Endothelial cell of umbilical vein (primary cell): ENCODE results near the gene CD2BP2. TPM values are rescaled to one million over a fixed set of nuclear protein-coding genes. Genes with fewer than 3 reads are reported as not detected.

Source experiments
- BruUV-seq: library from RNA; stranded (reverse); fragments of 400-500 nt; replicated peaks from 2 replicates; lab custom pipeline; 2021; lab: Mats Ljungman, UMichigan
- CTCF ChIA-PET: fragments of 300-600, 350-600 bp; sonication (Branson Sonifier 250); formaldehyde crosslinking; loops from one replicate; lab custom pipeline; 2021; ENCODE audit warnings: antibody characterized with exemption, inconsistent platforms; lab: Charles Lee
- POLR2A ChIA-PET: fragments of 300-600, 350-600 bp; sonication (Branson Sonifier 250); formaldehyde crosslinking; loops from one replicate; lab custom pipeline; 2021; ENCODE audit warnings: antibody characterized with exemption, inconsistent platforms; lab: Charles Lee
- DNase-seq: peaks from one replicate; pipeline ENCODE4 v3.0.0-alpha.2; 2011; ENCODE audit warnings: low read depth, low spot score
- FAIRE-seq: peaks from 2 replicates; lab custom pipeline; 2011; peaks lifted over from hg19 to GRCh38; lab: Jason Lieb, UNC
- H2AFZ ChIP-seq: 2 replicates; pipeline ENCODE4 v1.6.0; 2012; ENCODE audit warnings: low read depth, low read length, control low read depth, inconsistent platforms
- H3K27ac ChIP-seq: 2 replicates; pipeline ENCODE4 v1.5.1; 2011; ENCODE audit warnings: low read depth, mild to moderate bottlenecking, control low read depth, low read length, moderate library complexity; ENCODE audit not compliant: insufficient read depth
- H3K27me3 ChIP-seq, 2 experiments: 2 replicates each; pipeline versions ENCODE4 v1.6.0 to v1.6.1; 2011; ENCODE audit warnings: low read length in 2 of 2, mixed read lengths in 1 of 2; ENCODE audit not compliant: control insufficient read depth in 2 of 2, insufficient read depth in 2 of 2
- H3K36me3 ChIP-seq, 2 experiments: 2 replicates in 1 of 2; 3 replicates in 1 of 2; pipeline ENCODE4 v1.5.1; 2011; ENCODE audit warnings: low read length in 2 of 2, mild to moderate bottlenecking in 1 of 2, moderate library complexity in 1 of 2; ENCODE audit not compliant: control insufficient read depth in 2 of 2, insufficient read depth in 2 of 2; ENCODE audit errors: extremely low read depth in 1 of 2
- H3K4me1 ChIP-seq: 3 replicates; pipeline ENCODE4 v1.5.1; 2011; ENCODE audit warnings: mild to moderate bottlenecking, low read length; ENCODE audit not compliant: control insufficient read depth, insufficient read depth; ENCODE audit errors: extremely low read depth
- H3K4me2 ChIP-seq: 2 replicates; pipeline ENCODE4 v1.6.1; 2011; ENCODE audit warnings: low read length, control low read depth, mixed read lengths; ENCODE audit not compliant: insufficient read depth
- H3K4me3 ChIP-seq, 3 experiments: fragments of 200-600 bp in 1 of 3; sonication (generic), shearing (Covaris generic) in 1 of 3; replicated peaks in 1 of 3; 2 replicates each; pipeline ENCODE4 v1.5.1; 2011 to 2016; ENCODE audit warnings: control low read depth in 3 of 3, low read length in 3 of 3, mild to moderate bottlenecking in 2 of 3, inconsistent platforms in 1 of 3, low read depth in 1 of 3, moderate library complexity in 1 of 3; ENCODE audit not compliant: insufficient read depth in 1 of 3
- H3K79me2 ChIP-seq: 2 replicates; pipeline ENCODE4 v1.6.0; 2012; ENCODE audit warnings: low read length, inconsistent platforms; ENCODE audit not compliant: control insufficient read depth, insufficient read depth
- H3K9ac ChIP-seq: replicated peaks from 2 replicates; pipeline ENCODE3; 2011; ENCODE audit warnings: low read length, control low read depth; ENCODE audit not compliant: insufficient read depth; ENCODE audit errors: extremely low read depth
- H3K9me1 ChIP-seq: replicated peaks from 3 replicates; pipeline ENCODE4 v1.6.0; 2011; ENCODE audit warnings: mild to moderate bottlenecking, low read length; ENCODE audit not compliant: control insufficient read depth, insufficient read depth; ENCODE audit errors: extremely low read depth
- H3K9me3 ChIP-seq: replicated peaks from 2 replicates; pipeline ENCODE4 v1.5.1; 2012; ENCODE audit warnings: low read length, inconsistent platforms; ENCODE audit not compliant: control insufficient read depth, insufficient read depth
- H4K20me1 ChIP-seq: replicated peaks from 2 replicates; pipeline ENCODE3; 2011; ENCODE audit warnings: mild to moderate bottlenecking, low read length; ENCODE audit not compliant: control insufficient read depth, insufficient read depth; ENCODE audit errors: extremely low read depth
- CTCF ChIP-seq, 2 donors: IDR thresholded peaks; 1 replicate in 1 of 2; 2 replicates in 1 of 2; pipeline ENCODE4 v1.5.1; 2011; ENCODE audit warnings: low read length in 2 of 2, mild to moderate bottlenecking in 2 of 2, moderate library complexity in 2 of 2, control low read depth in 1 of 2, inconsistent platforms in 1 of 2, low read depth in 1 of 2; ENCODE audit not compliant: insufficient read depth in 1 of 2; ENCODE audit errors: extremely low read depth in 1 of 2
- EZH2 ChIP-seq: IDR thresholded peaks from 2 replicates; pipeline ENCODE4 v1.6.1; 2012; ENCODE audit warnings: borderline replicate concordance, low read depth, mild to moderate bottlenecking, moderate library complexity, low read length, inconsistent platforms; ENCODE audit not compliant: severe bottlenecking
- FOS ChIP-seq: IDR thresholded peaks from 2 replicates; pipeline ENCODE4 v1.6.1; 2011; ENCODE audit warnings: mild to moderate bottlenecking, low read length, moderate library complexity, borderline replicate concordance; ENCODE audit not compliant: insufficient read depth
- GATA2 ChIP-seq: IDR thresholded peaks from 2 replicates; pipeline ENCODE4 v1.7.0; 2011; ENCODE audit warnings: low read depth, mild to moderate bottlenecking, moderate library complexity, mixed read lengths, low read length; ENCODE audit not compliant: insufficient read length, insufficient read depth
- JUN ChIP-seq: IDR thresholded peaks from 2 replicates; pipeline ENCODE4 v1.6.1; 2011; ENCODE audit warnings: borderline replicate concordance, low read depth; ENCODE audit not compliant: insufficient read length, insufficient read depth
- MAX ChIP-seq: IDR thresholded peaks from 2 replicates; pipeline ENCODE4 v1.6.1; 2011; ENCODE audit not compliant: insufficient read depth, insufficient read length
- MYC ChIP-seq: IDR thresholded peaks from one replicate; pipeline ENCODE4 v1.6.1; 2011; ENCODE audit warnings: mild to moderate bottlenecking, low read depth, low read length
- POLR2A ChIP-seq: IDR thresholded peaks from 2 replicates; pipeline ENCODE4 v1.6.1; 2012; ENCODE audit warnings: low read depth, mild to moderate bottlenecking, control low read depth, low read length
- POLR2AphosphoS5 ChIP-seq: IDR thresholded peaks from 2 replicates; pipeline ENCODE4 v1.6.1; 2012; ENCODE audit warnings: low read depth, mild to moderate bottlenecking, control low read depth, low read length, moderate library complexity; ENCODE audit not compliant: insufficient read depth
- dilution Hi-C: fragments of 300-500 bp; cut with MboI; formaldehyde crosslinking; loops from one replicate; pipeline ENCODE4 v1.15.0; 2019; ENCODE audit warnings: low sequenced_read_pairs; ENCODE audit not compliant: extremely low pct_ligation_motif_present
- intact Hi-C: fragments of 100-400 bp; cut with micrococcal nuclease; formaldehyde crosslinking; loops from one replicate; pipeline ENCODE4 v1.10.0; 2022
- polyA plus RNA-seq, 4 experiments: library from polyadenylated mRNA; depleted of rRNA in 3 of 4; stranded (reverse) in 3 of 4; unstranded in 1 of 4; fragments of >200 nt; gene quantifications; 2 replicates each; pipeline versions ENCODE4 v1.2.1 to v1.2.3, GENCODE V29; 2011 to 2012; ENCODE audit warnings: missing spikeins in 1 of 4
- total RNA-seq: library from RNA; stranded (reverse); gene quantifications from 2 replicates; pipeline ENCODE4 v1.2.3, GENCODE V29; 2021

CD2BP2 gene
- total and polyA plus RNA-seq, 2 donors (not counting 3 experiments of a cell fraction or from before 2014, with no cell fraction given): 47.2 to 75.7 TPM

- dilution Hi-C loops: no loop called here
- TF ChIP-seq MYC: no peak
- no peak for TF ChIP-seq POLR2AphosphoS5
- TF ChIP-seq CTCF (IDR thresholded peaks at IDR 0.05; ENCODE audit: extremely low read depth in 1 of 2, insufficient read depth in 1 of 2, low read depth in 1 of 2, low read length in 2 of 2): no peak
- TF ChIP-seq FOS: no peak
- no peak for TF ChIP-seq GATA2
- TF ChIP-seq EZH2: no peak
- TF ChIP-seq MAX: no peak
- TF ChIP-seq POLR2A: no peak
- TF ChIP-seq JUN: no peak
- Histone ChIP-seq H3K9ac (peak overlapping the region; percentile 53), H3K79me2 (peaks cover 58% of the 10 kb centered on the region), H3K9me3 (no peaks in the 10 kb centered on the region), H4K20me1 (no peaks in the 10 kb centered on the region), H3K4me3 (peak overlapping the region; percentile 49 to 83 (median 70)), H3K27me3 (no peaks in the 10 kb centered on the region), H3K27ac (peak overlapping the region; percentile 42), H3K9me1 (no peaks in the 10 kb centered on the region), H3K36me3 (peaks cover 6 to 10% of the 10 kb centered on the region in 2 experiments), H3K4me2 (peak overlapping the region; percentile 88), H2AFZ (no peak overlapping the region), H3K4me1 (peaks cover 24% of the 10 kb centered on the region)
- intact Hi-C loops: no loop called here
- BruUV-seq: no TSS peak
- ChIA-PET POLR2A (interaction anchor here (0.8 kb wide), 1 partner anchor 27 kb away, joined by 3 read pairs; the partner anchor contains the start of gene ZNF48), CTCF (interaction anchor here (1.0 to 3.1 kb wide), 3 partner anchors 26 to 277 kb away, joined by 3 to 12 read pairs (median 6); partner anchors contain the start of genes TBX6 and ZNF48)
- DNase-seq (no peak), FAIRE-seq (peak; percentile 8)
Measured at GRCh38 chr16:30368792-30369090, 13.6 kb upstream of the CD2BP2 start.
